ENCODE measurements around the gene KLHL17.
"Not testable (repeated sequence)": the region's sequence is repeated elsewhere in the genome, so short reads cannot be mapped to it uniquely, and the experiment has no call there.

Gene KLHL17

GRCh38 chr1:999725-1000356 is 39.5 kb downstream of the KLHL17 start, which contains the start of gene HES4:
TSS of gene HES4 (minus strand) at chr1:1000097. CDS start at chr1:999973, 124 bp downstream.
- no peak for DNase-seq (ENCODE audit: low read depth in 2 of 2)

- DNase-seq (ENCODE audit: low read depth in 2 of 2): peak in 1 of 2 donors; percentile 48
Observed at GRCh38 chr1:1000357-1001056, 40.1 kb downstream of the KLHL17 start.

GRCh38 chr1:1001057-1001783 is 40.8 kb downstream of the KLHL17 start:
- no peak for DNase-seq (ENCODE audit: low read depth in 2 of 2)

- DNase-seq (ENCODE audit: low read depth in 2 of 2): no peak
Observed at GRCh38 chr1:1003618-1004419, 43.4 kb downstream of the KLHL17 start.

- no peak for DNase-seq (ENCODE audit: low read depth in 2 of 2)
Observed at GRCh38 chr1:1004420-1004779, 44.0 kb downstream of the KLHL17 start.

- DNase-seq (ENCODE audit: low read depth in 2 of 2): no peak
Observed at GRCh38 chr1:1004780-1005697, 44.7 kb downstream of the KLHL17 start.

GRCh38 chr1:1005774-1006304 is 45.5 kb downstream of the KLHL17 start:
- DNase-seq (ENCODE audit: low read depth in 2 of 2): no peak

- DNase-seq (ENCODE audit: low read depth in 2 of 2): no peak
Observed at GRCh38 chr1:1006305-1007159, 46.1 kb downstream of the KLHL17 start.

- DNase-seq (ENCODE audit: low read depth in 2 of 2): not testable (repeated sequence)
Observed at GRCh38 chr1:1010131-1010530, 49.7 kb downstream of the KLHL17 start.

GRCh38 chr1:1011396-1011949 is 51.1 kb downstream of the KLHL17 start:
- DNase-seq (ENCODE audit: low read depth in 2 of 2): no peak

- DNase-seq (ENCODE audit: low read depth in 2 of 2): not testable (repeated sequence)
Observed at GRCh38 chr1:1012736-1013104, 52.3 kb downstream of the KLHL17 start.

GRCh38 chr1:1013105-1013921 is 52.9 kb downstream of the KLHL17 start, which contains the start of gene ISG15:
TSS of gene ISG15 (plus strand) at chr1:1013497. CDS start at chr1:1013574, 77 bp downstream.
- peak; percentile 78 to 79 for DNase-seq (ENCODE audit: low read depth in 2 of 2)

GRCh38 chr1:1013922-1014648 is 53.7 kb downstream of the KLHL17 start:
- DNase-seq (ENCODE audit: low read depth in 2 of 2): no peak

- no peak for DNase-seq (ENCODE audit: low read depth in 2 of 2)
Observed at GRCh38 chr1:1014799-1015681, 54.7 kb downstream of the KLHL17 start.

All from stimulated activated CD8-positive, alpha-beta memory T cell treated with anti-CD3 and anti-CD28 coated beads, Interleukin-2, amount 100 ng/mL, for 48 hours (primary cell).